ENCODE results near the gene MKI67. TPM values are rescaled to one million over a fixed set of nuclear protein-coding genes. Genes with fewer than 3 reads are reported as not detected.

Gene MKI67
- total and polyA plus RNA-seq, 9 of the 15 experiments (the other 6 are each of a cell fraction or from before 2014, with no cell fraction given) = 11.8 to 86.5 (median 36.0) TPM

DNA sequence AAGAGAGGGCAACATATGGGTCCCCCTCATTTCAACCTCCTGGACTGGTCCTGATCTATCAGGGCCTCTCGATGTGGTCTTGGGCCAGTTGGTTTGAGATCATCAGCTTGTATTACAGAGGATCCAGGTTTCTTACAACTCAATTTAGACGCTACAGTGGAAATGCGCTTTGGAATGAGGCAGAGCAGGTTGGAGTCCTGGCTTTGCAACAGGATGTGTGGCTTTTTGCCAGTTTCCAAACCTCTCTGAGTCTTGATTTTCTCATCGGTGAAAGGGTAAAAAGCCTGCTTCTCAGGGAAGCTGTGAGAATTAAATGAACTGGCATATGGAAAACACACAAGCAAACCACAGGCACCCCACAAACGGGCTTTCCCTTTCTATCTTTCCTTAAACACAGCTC, 37.5 kb upstream of the MKI67 start:
- no peak for ATAC-seq
- POLR2A ChIA-PET = no interaction called here
- BruUV-seq (replicated peaks) = no TSS peak

More for the DNA sequence above, 37.5 kb upstream of the MKI67 start:
- TF ChIP-seq ZBTB17 (CRISPR knock-in tag; IDR thresholded peaks at IDR 0.05) (no peak), ELF2 (CRISPR knock-in tag; IDR thresholded peaks at IDR 0.05) (no peak), ZNF23 (CRISPR knock-in tag; IDR thresholded peaks at IDR 0.05) (no peak), CBX3 (IDR thresholded peaks at IDR 0.05; ENCODE audit: borderline replicate concordance in 1 of 2, low read length in 2 of 2) (no peak), MAFK (IDR thresholded peaks at IDR 0.05; ENCODE audit: low read length) (no peak), ATF7 (IDR thresholded peaks at IDR 0.05) (no peak), MYC (IDR thresholded peaks at IDR 0.05; ENCODE audit: low read depth, low read length) (no peak), MYC (CRISPR knock-in tag; IDR thresholded peaks at IDR 0.05; ENCODE audit: borderline replicate concordance, low read depth) (no peak), SRSF1 (IDR thresholded peaks at IDR 0.05; ENCODE audit: low read depth, low read length) (no peak), CREBBP (IDR thresholded peaks at IDR 0.05; ENCODE audit: low read depth, low read length) (no peak), NCOA4 (IDR thresholded peaks at IDR 0.05; ENCODE audit: partially characterized antibody) (no peak), CREB1 (IDR thresholded peaks at IDR 0.05) (no peak), CREB1 (CRISPR knock-in tag; IDR thresholded peaks at IDR 0.05) (no peak)
- TF ChIP-seq, protein P1, sequence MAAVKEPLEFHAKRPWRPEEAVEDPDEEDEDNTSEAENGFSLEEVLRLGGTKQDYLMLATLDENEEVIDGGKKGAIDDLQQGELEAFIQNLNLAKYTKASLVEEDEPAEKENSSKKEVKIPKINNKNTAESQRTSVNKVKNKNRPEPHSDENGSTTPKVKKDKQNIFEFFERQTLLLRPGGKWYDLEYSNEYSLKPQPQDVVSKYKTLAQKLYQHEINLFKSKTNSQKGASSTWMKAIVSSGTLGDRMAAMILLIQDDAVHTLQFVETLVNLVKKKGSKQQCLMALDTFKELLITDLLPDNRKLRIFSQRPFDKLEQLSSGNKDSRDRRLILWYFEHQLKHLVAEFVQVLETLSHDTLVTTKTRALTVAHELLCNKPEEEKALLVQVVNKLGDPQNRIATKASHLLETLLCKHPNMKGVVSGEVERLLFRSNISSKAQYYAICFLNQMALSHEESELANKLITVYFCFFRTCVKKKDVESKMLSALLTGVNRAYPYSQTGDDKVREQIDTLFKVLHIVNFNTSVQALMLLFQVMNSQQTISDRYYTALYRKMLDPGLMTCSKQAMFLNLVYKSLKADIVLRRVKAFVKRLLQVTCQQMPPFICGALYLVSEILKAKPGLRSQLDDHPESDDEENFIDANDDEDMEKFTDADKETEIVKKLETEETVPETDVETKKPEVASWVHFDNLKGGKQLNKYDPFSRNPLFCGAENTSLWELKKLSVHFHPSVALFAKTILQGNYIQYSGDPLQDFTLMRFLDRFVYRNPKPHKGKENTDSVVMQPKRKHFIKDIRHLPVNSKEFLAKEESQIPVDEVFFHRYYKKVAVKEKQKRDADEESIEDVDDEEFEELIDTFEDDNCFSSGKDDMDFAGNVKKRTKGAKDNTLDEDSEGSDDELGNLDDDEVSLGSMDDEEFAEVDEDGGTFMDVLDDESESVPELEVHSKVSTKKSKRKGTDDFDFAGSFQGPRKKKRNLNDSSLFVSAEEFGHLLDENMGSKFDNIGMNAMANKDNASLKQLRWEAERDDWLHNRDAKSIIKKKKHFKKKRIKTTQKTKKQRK (IDR thresholded peaks at IDR 0.05; ENCODE audit: borderline replicate concordance, low read depth, low read length) = no peak
- TF ChIP-seq, protein P2, sequence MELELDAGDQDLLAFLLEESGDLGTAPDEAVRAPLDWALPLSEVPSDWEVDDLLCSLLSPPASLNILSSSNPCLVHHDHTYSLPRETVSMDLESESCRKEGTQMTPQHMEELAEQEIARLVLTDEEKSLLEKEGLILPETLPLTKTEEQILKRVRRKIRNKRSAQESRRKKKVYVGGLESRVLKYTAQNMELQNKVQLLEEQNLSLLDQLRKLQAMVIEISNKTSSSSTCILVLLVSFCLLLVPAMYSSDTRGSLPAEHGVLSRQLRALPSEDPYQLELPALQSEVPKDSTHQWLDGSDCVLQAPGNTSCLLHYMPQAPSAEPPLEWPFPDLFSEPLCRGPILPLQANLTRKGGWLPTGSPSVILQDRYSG (tag; conservative IDR thresholded peaks at IDR 0.05; ENCODE audit: low read depth) = no peak
- no peaks in the 10 kb centered on the region for H3K9me1 ChIP-seq (ENCODE audit: control insufficient read depth, insufficient read depth, low read length)
- in situ Hi-C loops (cut with MboI) (no loop called here), intact Hi-C loops (cut with micrococcal nuclease) (no loop called here)
- no peak overlapping the region for H3K9ac ChIP-seq (ENCODE audit: insufficient read depth in 1 of 2, low read depth in 2 of 2, low read length in 2 of 2)
- H3K27me3 ChIP-seq (ENCODE audit: control insufficient read depth in 2 of 2, insufficient read depth in 2 of 2, low read length in 2 of 2) = peaks cover 0 to 4% of the 10 kb centered on the region in 2 experiments; a peak in 1 of 5 replicates
- no peak overlapping the region for H3K4me2 ChIP-seq (ENCODE audit: insufficient read depth, low read length)
- CTCF ChIA-PET (ENCODE audit: low intra/inter-chr PET ratio) = no interaction called here
- no peak overlapping the region for H2AFZ ChIP-seq (ENCODE audit: low read depth, low read length)
- H3K27ac ChIP-seq (ENCODE audit: extremely low read depth, low read depth, low read length) = no peak overlapping the region
- no peaks in the 10 kb centered on the region for H3K36me3 ChIP-seq (ENCODE audit: control insufficient read depth, insufficient read depth, low read length)
- no peaks in the 10 kb centered on the region for H3K4me1 ChIP-seq (replicated peaks in 1 of 2; ENCODE audit: control insufficient read depth in 2 of 2, insufficient read depth in 2 of 2, low read length in 2 of 2)
- DNase-seq (ENCODE audit: extremely low read depth in 1 of 4, low spot score in 3 of 4) (no peak), FAIRE-seq (no peak)
- no peaks in the 10 kb centered on the region for H4K20me1 ChIP-seq (replicated peaks; ENCODE audit: control insufficient read depth, insufficient read depth, low read length)
- H3K4me3 ChIP-seq = no peak overlapping the region
- no peaks in the 10 kb centered on the region for H3K9me3 ChIP-seq (replicated peaks; ENCODE audit: control insufficient read depth, insufficient read depth, low read depth, low read length)
- 0% methylated on average over 5 of the region's 5 CpGs for WGBS (ENCODE audit: insufficient coverage, low coverage, missing lambda C conversion rate)
- H3K79me2 ChIP-seq (ENCODE audit: control insufficient read depth, insufficient read depth, low read length) = no peaks in the 10 kb centered on the region

Data from K562 (cell line).